Liver (tissue), 9 donors: ENCODE data around the gene APH1A. TPM values are rescaled to one million over a fixed set of nuclear protein-coding genes. Genes with fewer than 3 reads are reported as not detected.

Source experiments
- DNase-seq: peaks from one replicate; pipeline ENCODE4 v3.0.0-alpha.2; 2017; ENCODE audit warnings: low spot score
- H3K27ac ChIP-seq, 2 donors: one replicate each; pipeline ENCODE4 v1.7.0; 2013; ENCODE audit warnings: inconsistent platforms in 2 of 2, low read length in 2 of 2, control low read depth in 1 of 2, low read depth in 1 of 2, mild to moderate bottlenecking in 1 of 2
- H3K27me3 ChIP-seq, 4 donors: one replicate each; pipeline versions ENCODE4 v1.6.1 to v1.7.0; 2013; ENCODE audit warnings: low read length in 3 of 4, inconsistent platforms in 1 of 4, mild to moderate bottlenecking in 1 of 4, moderate library complexity in 1 of 4; ENCODE audit not compliant: control insufficient read depth in 4 of 4, insufficient read depth in 4 of 4
- H3K36me3 ChIP-seq, 4 donors: one replicate each; pipeline versions ENCODE4 v1.6.1 to v1.7.0; 2013; ENCODE audit warnings: low read length in 3 of 4, mild to moderate bottlenecking in 3 of 4, low read depth in 1 of 4, moderate library complexity in 1 of 4; ENCODE audit not compliant: control insufficient read depth in 4 of 4, insufficient read depth in 3 of 4
- H3K4me1 ChIP-seq, 4 donors: one replicate each; pipeline versions ENCODE4 v1.6.1 to v1.7.0; 2013; ENCODE audit warnings: low read length in 3 of 4, mild to moderate bottlenecking in 3 of 4, moderate library complexity in 1 of 4; ENCODE audit not compliant: control insufficient read depth in 4 of 4, insufficient read depth in 4 of 4
- H3K4me3 ChIP-seq, 3 donors: one replicate each; pipeline versions ENCODE4 v1.6.1 to v1.7.0; 2013; ENCODE audit warnings: low read length in 3 of 3, control low read depth in 1 of 3, low read depth in 1 of 3, mild to moderate bottlenecking in 1 of 3
- H3K9ac ChIP-seq, 2 donors: one replicate each; pipeline ENCODE4 v1.7.0; 2013; ENCODE audit warnings: low read length in 2 of 2, mild to moderate bottlenecking in 2 of 2, moderate library complexity in 2 of 2, control low read depth in 1 of 2, low read depth in 1 of 2
- H3K9me3 ChIP-seq, 4 donors: one replicate each; pipeline versions ENCODE4 v1.6.1 to v1.7.0; 2013; ENCODE audit warnings: low read length in 3 of 4; ENCODE audit not compliant: control insufficient read depth in 4 of 4
- CTCF ChIP-seq: fragments of 150-350 bp; IDR thresholded peaks from 2 replicates; pipeline ENCODE4 v1.5.1; 2017; ENCODE audit warnings: improper control_type of control experiment, low read depth, low read length; ENCODE audit not compliant: missing input control
- EGR1 ChIP-seq, 2 donors: IDR thresholded peaks; 2 replicates each; pipeline ENCODE4 v1.6.1; 2016 to 2018; ENCODE audit warnings: antibody characterized with exemption in 2 of 2, low read depth in 2 of 2
- FOXA1 ChIP-seq: IDR thresholded peaks from 2 replicates; pipeline ENCODE4 v1.6.1; 2016; ENCODE audit warnings: antibody characterized with exemption
- FOXA2 ChIP-seq: IDR thresholded peaks from 2 replicates; pipeline ENCODE4 v1.6.1; 2016; ENCODE audit warnings: antibody characterized with exemption
- GABPA ChIP-seq, 2 donors: IDR thresholded peaks in 1 of 2; conservative IDR thresholded peaks in 1 of 2; 2 replicates each; pipeline ENCODE4 v1.6.1; 2016; ENCODE audit warnings: antibody characterized with exemption in 2 of 2, mild to moderate bottlenecking in 1 of 2, moderate library complexity in 1 of 2
- HNF4A ChIP-seq, 2 donors: conservative IDR thresholded peaks; 2 replicates each; pipeline ENCODE4 v1.6.1; 2016; ENCODE audit warnings: antibody characterized with exemption in 2 of 2, mild to moderate bottlenecking in 2 of 2
- HNF4G ChIP-seq: IDR thresholded peaks from 2 replicates; pipeline ENCODE4 v1.6.1; 2016; ENCODE audit warnings: antibody characterized with exemption
- JUND ChIP-seq, 2 donors: IDR thresholded peaks; 2 replicates each; pipeline ENCODE4 v1.6.1; 2016; ENCODE audit warnings: antibody characterized with exemption in 2 of 2
- MAX ChIP-seq: IDR thresholded peaks from 2 replicates; pipeline ENCODE4 v1.6.1; 2016; ENCODE audit warnings: antibody characterized with exemption
- NR2F2 ChIP-seq: IDR thresholded peaks from 2 replicates; pipeline ENCODE4 v1.6.1; 2016; ENCODE audit warnings: antibody characterized with exemption
- RAD21 ChIP-seq, 2 donors: IDR thresholded peaks; 2 replicates each; pipeline ENCODE4 v1.6.1; 2016; ENCODE audit warnings: antibody characterized with exemption in 2 of 2, mild to moderate bottlenecking in 2 of 2
- RXRA ChIP-seq, 2 donors: IDR thresholded peaks; 2 replicates each; pipeline ENCODE4 v1.6.1; 2017 to 2018; ENCODE audit warnings: antibody characterized with exemption in 2 of 2, mild to moderate bottlenecking in 1 of 2
- SP1 ChIP-seq: IDR thresholded peaks from 2 replicates; pipeline ENCODE4 v1.6.1; 2018; ENCODE audit warnings: antibody characterized with exemption, mild to moderate bottlenecking
- TAF1 ChIP-seq: conservative IDR thresholded peaks from 2 replicates; pipeline ENCODE4 v1.6.1; 2016; ENCODE audit warnings: antibody characterized with exemption, mild to moderate bottlenecking
- WGBS: extraction: QIAGEN DNeasy Blood & Tissue Kit; methylation state at CpG from one replicate; pipeline ENCODE4 v1.1.7; 2013; 5-methylcytosine and 5-hydroxymethylcytosine counted together
- polyA plus RNA-seq, 2 donors: library from polyadenylated mRNA; stranded (reverse) in 1 of 2; unstranded in 1 of 2; fragments of 200-250 nt in 1 of 2; fragments of >200 nt in 1 of 2; fragmentation: Nextera tagmentation in 1 of 2; extraction: Ambion mirVana in 1 of 2; gene quantifications; one replicate each; pipeline versions ENCODE4 v1.2.1 to v1.2.3, GENCODE V29; 2013 to 2015
- total RNA-seq, 2 donors: library from RNA; depleted of rRNA; stranded (reverse); fragments of >200 nt; gene quantifications; one replicate each; pipeline ENCODE4 v1.2.3, GENCODE V29; 2014
- TF ChIP-seq, protein P1 (sequence below): IDR thresholded peaks from 2 replicates; pipeline ENCODE4 v1.6.1; 2016; ENCODE audit warnings: antibody characterized with exemption
- TF ChIP-seq, protein P2 (sequence below): IDR thresholded peaks from 2 replicates; pipeline ENCODE4 v1.6.1; 2016; ENCODE audit warnings: antibody characterized with exemption, mild to moderate bottlenecking
- TF ChIP-seq, protein P3 (sequence below): IDR thresholded peaks from 2 replicates; pipeline ENCODE4 v1.6.1; 2016; ENCODE audit warnings: antibody characterized with exemption
- donor health status: healthy.
- donor health status: healthy.
- donor health status: healthy.
- donor health status: healthy.
- donor health status: healthy.

APH1A gene
- total and polyA plus RNA-seq, 4 donors: 25.1 to 93.6 (median 57.1) TPM

- Histone ChIP-seq H3K4me1 (no peaks in the 10 kb centered on the region), H3K27me3 (no peaks in the 10 kb centered on the region), H3K9ac (no peak overlapping the region), H3K9me3 (no peaks in the 10 kb centered on the region), H3K4me3 (no peak overlapping the region), H3K27ac (no peak overlapping the region), H3K36me3 (peaks cover 7 to 34% (median 22%) of the 10 kb centered on the region in 4 donors)
- DNase-seq: no peak
- TF ChIP-seq MAX (no peak), GABPA (IDR thresholded peaks at IDR 0.05 in 1 of 2, conservative IDR thresholded peaks at IDR 0.05 in 1 of 2) (no peak), FOXA1 (no peak), CTCF (no peak), JUND (IDR thresholded peaks at IDR 0.05) (no peak), SP1 (no peak), HNF4A (conservative IDR thresholded peaks at IDR 0.05) (no peak), NR2F2 (no peak), EGR1 (IDR thresholded peaks at IDR 0.05; ENCODE audit: low read depth in 2 of 2) (no peak), RAD21 (IDR thresholded peaks at IDR 0.05) (no peak), RXRA (IDR thresholded peaks at IDR 0.05) (no peak), FOXA2 (no peak), TAF1 (no peak), HNF4G (no peak)
- TF ChIP-seq, protein P1, sequence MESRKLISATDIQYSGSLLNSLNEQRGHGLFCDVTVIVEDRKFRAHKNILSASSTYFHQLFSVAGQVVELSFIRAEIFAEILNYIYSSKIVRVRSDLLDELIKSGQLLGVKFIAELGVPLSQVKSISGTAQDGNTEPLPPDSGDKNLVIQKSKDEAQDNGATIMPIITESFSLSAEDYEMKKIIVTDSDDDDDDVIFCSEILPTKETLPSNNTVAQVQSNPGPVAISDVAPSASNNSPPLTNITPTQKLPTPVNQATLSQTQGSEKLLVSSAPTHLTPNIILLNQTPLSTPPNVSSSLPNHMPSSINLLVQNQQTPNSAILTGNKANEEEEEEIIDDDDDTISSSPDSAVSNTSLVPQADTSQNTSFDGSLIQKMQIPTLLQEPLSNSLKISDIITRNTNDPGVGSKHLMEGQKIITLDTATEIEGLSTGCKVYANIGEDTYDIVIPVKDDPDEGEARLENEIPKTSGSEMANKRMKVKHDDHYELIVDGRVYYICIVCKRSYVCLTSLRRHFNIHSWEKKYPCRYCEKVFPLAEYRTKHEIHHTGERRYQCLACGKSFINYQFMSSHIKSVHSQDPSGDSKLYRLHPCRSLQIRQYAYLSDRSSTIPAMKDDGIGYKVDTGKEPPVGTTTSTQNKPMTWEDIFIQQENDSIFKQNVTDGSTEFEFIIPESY: no peak
- TF ChIP-seq, protein P2, sequence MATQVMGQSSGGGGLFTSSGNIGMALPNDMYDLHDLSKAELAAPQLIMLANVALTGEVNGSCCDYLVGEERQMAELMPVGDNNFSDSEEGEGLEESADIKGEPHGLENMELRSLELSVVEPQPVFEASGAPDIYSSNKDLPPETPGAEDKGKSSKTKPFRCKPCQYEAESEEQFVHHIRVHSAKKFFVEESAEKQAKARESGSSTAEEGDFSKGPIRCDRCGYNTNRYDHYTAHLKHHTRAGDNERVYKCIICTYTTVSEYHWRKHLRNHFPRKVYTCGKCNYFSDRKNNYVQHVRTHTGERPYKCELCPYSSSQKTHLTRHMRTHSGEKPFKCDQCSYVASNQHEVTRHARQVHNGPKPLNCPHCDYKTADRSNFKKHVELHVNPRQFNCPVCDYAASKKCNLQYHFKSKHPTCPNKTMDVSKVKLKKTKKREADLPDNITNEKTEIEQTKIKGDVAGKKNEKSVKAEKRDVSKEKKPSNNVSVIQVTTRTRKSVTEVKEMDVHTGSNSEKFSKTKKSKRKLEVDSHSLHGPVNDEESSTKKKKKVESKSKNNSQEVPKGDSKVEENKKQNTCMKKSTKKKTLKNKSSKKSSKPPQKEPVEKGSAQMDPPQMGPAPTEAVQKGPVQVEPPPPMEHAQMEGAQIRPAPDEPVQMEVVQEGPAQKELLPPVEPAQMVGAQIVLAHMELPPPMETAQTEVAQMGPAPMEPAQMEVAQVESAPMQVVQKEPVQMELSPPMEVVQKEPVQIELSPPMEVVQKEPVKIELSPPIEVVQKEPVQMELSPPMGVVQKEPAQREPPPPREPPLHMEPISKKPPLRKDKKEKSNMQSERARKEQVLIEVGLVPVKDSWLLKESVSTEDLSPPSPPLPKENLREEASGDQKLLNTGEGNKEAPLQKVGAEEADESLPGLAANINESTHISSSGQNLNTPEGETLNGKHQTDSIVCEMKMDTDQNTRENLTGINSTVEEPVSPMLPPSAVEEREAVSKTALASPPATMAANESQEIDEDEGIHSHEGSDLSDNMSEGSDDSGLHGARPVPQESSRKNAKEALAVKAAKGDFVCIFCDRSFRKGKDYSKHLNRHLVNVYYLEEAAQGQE: no peak
- TF ChIP-seq, protein P3, sequence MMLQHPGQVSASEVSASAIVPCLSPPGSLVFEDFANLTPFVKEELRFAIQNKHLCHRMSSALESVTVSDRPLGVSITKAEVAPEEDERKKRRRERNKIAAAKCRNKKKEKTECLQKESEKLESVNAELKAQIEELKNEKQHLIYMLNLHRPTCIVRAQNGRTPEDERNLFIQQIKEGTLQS: no peak
Observed at GRCh38 chr1:150227228-150227627, 41.6 kb downstream of the APH1A start.

DNA sequence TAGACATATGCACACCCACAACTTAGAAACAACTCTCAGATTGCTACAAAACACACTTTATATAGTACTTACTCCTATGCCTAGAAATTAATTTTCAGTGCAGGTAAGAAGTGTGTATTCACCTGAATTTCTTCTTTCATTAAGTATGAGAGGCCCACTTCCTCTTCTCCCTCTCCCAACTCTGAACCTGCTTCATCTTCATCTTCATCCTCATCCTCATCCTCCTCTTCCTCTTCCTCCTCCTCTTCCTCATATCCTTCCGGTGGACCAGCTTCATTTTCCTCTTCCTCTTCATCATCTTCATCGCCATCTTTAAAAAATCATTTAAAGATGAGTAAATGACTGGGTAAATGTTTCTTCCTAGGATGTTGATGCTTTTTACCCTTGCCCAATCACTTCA is 42.3 kb downstream of the APH1A start:
- H3K27ac ChIP-seq: no peak overlapping the region
- H3K4me3 ChIP-seq: no peak overlapping the region
- H3K9me3 ChIP-seq: no peaks in the 10 kb centered on the region
- 90% methylated on average over 2 of the region's 2 CpGs for WGBS
- TF ChIP-seq, protein P3: no peak
- no peak for TF ChIP-seq TAF1
- TF ChIP-seq CTCF: no peak
- no peak for TF ChIP-seq JUND (IDR thresholded peaks at IDR 0.05)
- no peak for TF ChIP-seq RAD21 (IDR thresholded peaks at IDR 0.05)
- TF ChIP-seq HNF4G: no peak
- TF ChIP-seq SP1: no peak
- no peaks in the 10 kb centered on the region for H3K4me1 ChIP-seq
- no peak overlapping the region for H3K9ac ChIP-seq
- DNase-seq: no peak
- H3K27me3 ChIP-seq: no peaks in the 10 kb centered on the region
- H3K36me3 ChIP-seq: peaks cover 7 to 34% (median 24%) of the 10 kb centered on the region in 4 donors
